HepG2 (cell line): ENCODE measurements around the gene BRCA1. TPM values are rescaled to one million over a fixed set of nuclear protein-coding genes. Genes with fewer than 3 reads are reported as not detected.

Experiments
- ARID5B ChIP-seq: IDR thresholded peaks from 2 replicates; pipeline ENCODE4 v1.4.0; 2020; ENCODE audit warnings: mild to moderate bottlenecking, missing genetic modification reagents
- CREM ChIP-seq, 2 experiments: sonication (generic) in 1 of 2; formaldehyde crosslinking in 1 of 2; IDR thresholded peaks; 2 replicates each; pipeline versions ENCODE4 v1.4.0 to v1.6.1; 2016 to 2020; ENCODE audit warnings: antibody characterized with exemption in 1 of 2, mild to moderate bottlenecking in 1 of 2, missing genetic modification reagents in 1 of 2
- FOXK1 ChIP-seq: sonication (generic); formaldehyde crosslinking; IDR thresholded peaks from 2 replicates; pipeline ENCODE4 v1.4.0; 2020; ENCODE audit warnings: low read depth, missing genetic modification reagents, borderline replicate concordance
- HIC2 ChIP-seq: sonication (generic); formaldehyde crosslinking; IDR thresholded peaks from 2 replicates; pipeline ENCODE4 v1.9.0; 2022; ENCODE audit warnings: low read depth, missing genetic modification reagents
- LCORL ChIP-seq, 2 experiments: fragments of 450-650 bp in 1 of 2; sonication (generic) in 1 of 2; formaldehyde crosslinking in 1 of 2; IDR thresholded peaks; 2 replicates each; pipeline versions ENCODE4 v1.5.0 to v1.6.1; 2017 to 2020; ENCODE audit warnings: antibody characterized with exemption in 1 of 2, missing genetic modification reagents in 1 of 2
- MATR3 ChIP-seq: sonication (generic); formaldehyde crosslinking; IDR thresholded peaks from 2 replicates; pipeline ENCODE4 v1.4.0; 2020; ENCODE audit warnings: missing genetic modification reagents
- MIER3 ChIP-seq: IDR thresholded peaks from 2 replicates; pipeline ENCODE4 v1.6.1; 2016; ENCODE audit warnings: missing compliant biosample characterization, borderline replicate concordance
- NR1H2 ChIP-seq: sonication (generic); formaldehyde crosslinking; IDR thresholded peaks from 2 replicates; pipeline ENCODE4 v1.8.1; 2022; ENCODE audit warnings: low read depth, missing genetic modification reagents, borderline replicate concordance
- PCBP2 ChIP-seq: fragments of 200-400 bp; formaldehyde crosslinking; optimal IDR thresholded peaks from 2 replicates; pipeline ENCODE3; 2018; ENCODE audit warnings: low read length, low read depth; ENCODE audit not compliant: poor library complexity, severe bottlenecking
- SAFB2 ChIP-seq: sonication (generic); formaldehyde crosslinking; IDR thresholded peaks from 2 replicates; pipeline ENCODE4 v1.5.1; 2020; ENCODE audit warnings: missing genetic modification reagents, low read depth, mild to moderate bottlenecking, borderline replicate concordance
- SAP130 ChIP-seq: IDR thresholded peaks from 2 replicates; pipeline ENCODE4 v1.6.1; 2016; ENCODE audit warnings: low read depth
- THAP8 ChIP-seq: sonication (generic); formaldehyde crosslinking; IDR thresholded peaks from 2 replicates; pipeline ENCODE4 v1.5.1; 2020; ENCODE audit warnings: missing genetic modification reagents, mild to moderate bottlenecking, borderline replicate concordance
- THYN1 ChIP-seq: sonication (generic); formaldehyde crosslinking; IDR thresholded peaks from 2 replicates; pipeline ENCODE4 v1.8.1; 2023; ENCODE audit warnings: low read depth, mild to moderate bottlenecking, moderate library complexity, missing genetic modification reagents, borderline replicate concordance
- ZBTB8A ChIP-seq: sonication (generic); formaldehyde crosslinking; IDR thresholded peaks from 2 replicates; pipeline ENCODE4 v1.4.0; 2020; ENCODE audit warnings: mild to moderate bottlenecking, low read depth, missing genetic modification reagents, borderline replicate concordance
- ZNF629 ChIP-seq: sonication (generic); formaldehyde crosslinking; conservative IDR thresholded peaks from 2 replicates; pipeline ENCODE4 v1.5.0; 2020; ENCODE audit warnings: missing genetic modification reagents
- ZNF724P ChIP-seq: sonication (generic); formaldehyde crosslinking; IDR thresholded peaks from 2 replicates; pipeline ENCODE4 v1.8.0; 2022; ENCODE audit warnings: missing genetic modification reagents, borderline replicate concordance
- ZSCAN5A ChIP-seq: sonication (generic); formaldehyde crosslinking; IDR thresholded peaks from 2 replicates; pipeline ENCODE4 v1.8.0; 2022; ENCODE audit warnings: mild to moderate bottlenecking, missing genetic modification reagents, borderline replicate concordance
- polyA plus RNA-seq, 8 experiments: library from polyadenylated mRNA; depleted of rRNA in 3 of 8; stranded (reverse) in 7 of 8; unstranded in 1 of 8; fragments of >200 nt; fragmentation: Illumina TruSeq in 4 of 8; extraction: Trizol in 4 of 8; gene quantifications; 2 replicates each; pipeline versions ENCODE4 v1.2.1 to v1.2.3, GENCODE V29; 2011 to 2016; ENCODE audit warnings: low read depth in 4 of 8, missing spikeins in 1 of 8, mixed read lengths in 1 of 8; ENCODE audit not compliant: insufficient read depth in 1 of 8
- total RNA-seq, 5 experiments: library from RNA; depleted of rRNA; stranded (reverse); fragments of >200 nt; fragmentation: Illumina TruSeq; extraction: Trizol; gene quantifications; 2 replicates each; pipeline ENCODE4 v1.2.3, GENCODE V29; 2016; ENCODE audit warnings: low read depth in 1 of 5

BRCA1 gene
- total and polyA plus RNA-seq, 2 of the 13 experiments (the other 11 are each of a cell fraction or from before 2014, with no cell fraction given), result 13.3 to 37.5 TPM

GRCh38 chr17:42997984-42998938 lies 126.9 kb downstream of the BRCA1 start, which contains the start of gene RPL27 (continued):
- peak; percentile 91 for TF ChIP-seq SAFB2 (CRISPR knock-in tag)
- peak; percentile 99 for TF ChIP-seq CREM (IDR thresholded peaks at IDR 0.05)
- TF ChIP-seq CREM (CRISPR knock-in tag; IDR thresholded peaks at IDR 0.05), result 0 out of 2 replicates have a peak, but pooled peaks have one; percentile 58
- TF ChIP-seq ZNF724P, result peak; percentile 78
- TF ChIP-seq LCORL (IDR thresholded peaks at IDR 0.05), result 0 out of 2 replicates have a peak, but pooled peaks have one; percentile 17
- TF ChIP-seq LCORL (CRISPR knock-in tag; IDR thresholded peaks at IDR 0.05), result peak; percentile 89
- peak; percentile 89; the same call in 1 of the 2 replicates for TF ChIP-seq ZSCAN5A (CRISPR knock-in tag)
- TF ChIP-seq ZNF629 (CRISPR knock-in tag), result no peak
- TF ChIP-seq THYN1 (CRISPR knock-in tag), result no peak
- TF ChIP-seq THAP8 (CRISPR knock-in tag), result peak; percentile 78; the same call in 1 of the 2 replicates
- no peak for TF ChIP-seq HIC2
- peak; percentile 99 for TF ChIP-seq MIER3 (CRISPR knock-in tag)
- TF ChIP-seq ARID5B (CRISPR knock-in tag), result peak; percentile 87
- TF ChIP-seq ZBTB8A (CRISPR knock-in tag), result peak; percentile 42; the same call in 1 of the 2 replicates
- no peak for TF ChIP-seq MATR3 (CRISPR knock-in tag)
- TF ChIP-seq NR1H2, result no peak
- TF ChIP-seq FOXK1, result peak; percentile 100
- no peak for TF ChIP-seq PCBP2
- peak; percentile 100 for TF ChIP-seq SAP130 (CRISPR knock-in tag)
